ENCODE results near the gene OR4N5.
"Not testable (repeated sequence)": the region's sequence is repeated elsewhere in the genome, so short reads cannot be mapped to it uniquely, and the experiment has no call there.

GRCh38 chr14:20098926-20099770 lies 39.5 kb upstream of the OR4N5 start:
- TF ChIP-seq, protein P1, sequence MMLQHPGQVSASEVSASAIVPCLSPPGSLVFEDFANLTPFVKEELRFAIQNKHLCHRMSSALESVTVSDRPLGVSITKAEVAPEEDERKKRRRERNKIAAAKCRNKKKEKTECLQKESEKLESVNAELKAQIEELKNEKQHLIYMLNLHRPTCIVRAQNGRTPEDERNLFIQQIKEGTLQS (IDR thresholded peaks at IDR 0.05; ENCODE audit: insufficient read depth, low read depth, low read length) = not testable (repeated sequence)
- not testable (repeated sequence) for TF ChIP-seq CTCF (IDR thresholded peaks at IDR 0.05; ENCODE audit: control extremely low read depth in 1 of 3, insufficient read depth in 1 of 3, low read depth in 1 of 3, low read length in 3 of 3); JUN (IDR thresholded peaks at IDR 0.05; ENCODE audit: low read depth, low read length); RFX5 (IDR thresholded peaks at IDR 0.05; ENCODE audit: borderline replicate concordance, low read depth, low read length); SIN3A (conservative IDR thresholded peaks at IDR 0.05 in 1 of 2, IDR thresholded peaks at IDR 0.05 in 1 of 2; ENCODE audit: low read depth in 1 of 2, low read length in 2 of 2); POLR2AphosphoS5 (IDR thresholded peaks at IDR 0.05; ENCODE audit: low read depth, low read length); SP2 (IDR thresholded peaks at IDR 0.05; ENCODE audit: low read length); SP1 (IDR thresholded peaks at IDR 0.05; ENCODE audit: low read depth, low read length)
